Adrenal gland (tissue), 12 donors: ENCODE measurements around the gene ANKK1. TPM values are rescaled to one million over a fixed set of nuclear protein-coding genes. Genes with fewer than 3 reads are reported as not detected.

Experiments
- DNase-seq, 7 donors: peaks; one replicate each; pipeline ENCODE4 v3.0.0-alpha.2; 2019 to 2020
- H3K27ac ChIP-seq, 5 donors: fragments of 200-600 bp; sonication (generic) in 4 of 5; 1 replicate in 3 of 5; 2 replicates in 2 of 5; pipeline versions ENCODE4 v1.5.1 to v1.8.0; 2016 to 2020; ENCODE audit warnings: mild to moderate bottlenecking in 1 of 5
- H3K27me3 ChIP-seq: fragments of 200-600 bp; 2 replicates; pipeline ENCODE4 v1.8.0; 2021
- H3K36me3 ChIP-seq, 2 donors: fragments of 200-600 bp; replicated peaks in 1 of 2; 1 replicate in 1 of 2; 2 replicates in 1 of 2; pipeline versions ENCODE4 v1.5.1 to v1.8.0; 2018 to 2022
- H3K4me1 ChIP-seq, 2 donors: fragments of 200-600 bp; replicated peaks in 1 of 2; 1 replicate in 1 of 2; 2 replicates in 1 of 2; pipeline versions ENCODE4 v1.5.1 to v1.8.0; 2018 to 2021
- H3K4me3 ChIP-seq, 4 donors: fragments of 200-600 bp; sonication (generic) in 3 of 4; one replicate each; pipeline ENCODE4 v1.5.1; 2016 to 2018
- H3K9me3 ChIP-seq, 3 donors: fragments of 200-600 bp; sonication (generic) in 1 of 3; replicated peaks in 1 of 3; 1 replicate in 2 of 3; 2 replicates in 1 of 3; pipeline versions ENCODE4 v1.5.1 to v1.8.0; 2016 to 2021
- CTCF ChIP-seq, 6 experiments: fragments of 450-650 bp in 4 of 6; fragments of 200-600 bp in 2 of 6; sonication (generic) in 1 of 6; IDR thresholded peaks; 1 replicate in 5 of 6; 2 replicates in 1 of 6; pipeline versions ENCODE4 v1.5.1 to v1.8.0; 2016 to 2021; ENCODE audit warnings: antibody characterized with exemption in 6 of 6, mild to moderate bottlenecking in 2 of 6, moderate library complexity in 1 of 6
- POLR2A ChIP-seq, 2 donors: fragments of 450-650 bp; IDR thresholded peaks; one replicate each; pipeline ENCODE4 v1.6.1; 2017; ENCODE audit warnings: antibody characterized with exemption in 2 of 2, mild to moderate bottlenecking in 2 of 2, moderate library complexity in 1 of 2
- WGBS, 4 donors: extraction: QIAGEN DNeasy Blood & Tissue Kit in 2 of 4; methylation state at CpG; one replicate each; pipeline versions ENCODE4 v1.1.5 to v1.1.7; 2013 to 2017; 5-methylcytosine and 5-hydroxymethylcytosine counted together
- intact Hi-C, 2 donors: fragments of 100-400 bp; cut with DNase I; formaldehyde crosslinking; loops; one replicate each; pipeline versions ENCODE4 v1.14.1 to v1.15.0; 2022 to 2023
- polyA plus RNA-seq, 3 donors: library from polyadenylated mRNA; stranded (reverse); fragments of 200-250 nt in 2 of 3; fragments of 350-450 nt in 1 of 3; fragmentation: Illumina TruSeq in 1 of 3; extraction: RNeasy Lipid Tissue Mini Kit (QIAGEN cat#74804) in 1 of 3; gene quantifications; one replicate each; pipeline ENCODE4 v1.2.3, GENCODE V29; 2013 to 2014
- total RNA-seq, 9 donors: library from RNA; depleted of rRNA in 4 of 9; stranded (reverse); fragments of >200 nt in 4 of 9; fragments of 120-200 nt in 1 of 9; fragmentation: NEBNext Ultra II Directional in 1 of 9; extraction: Animal tissue kit (Norgen Biotek cat#: 25700) in 1 of 9; gene quantifications; one replicate each; pipeline versions ENCODE4 v1.1.0 to v1.2.4, GENCODE V29; 2013 to 2023
- donor health status: healthy with polysubstance abuse.
- donor health status: Bipolar disorder and iron deficiency.
- donor health status: DM: yes; HTN: yes; CAD: no.
- donor health status: DM: no; HTN: no; CAD: no.
- donor health status: DM: no; HTN: no; CAD: no.
- donor health status: DM: yes; HTN: yes; CAD: no.

ANKK1 gene
- total and polyA plus RNA-seq, 12 donors = 0.05 to 3.5 (median 0.18) TPM; not detected in 1

- WGBS, 4 donors = 82 to 90% (median 87%) methylated on average over 6 to 7 of the region's 7 CpGs
- intact Hi-C loops = no loop called here
- H3K4me3 ChIP-seq = no peak overlapping the region
- H3K9me3 ChIP-seq = no peaks in the 10 kb centered on the region
- no peaks in the 10 kb centered on the region for H3K27me3 ChIP-seq
- H3K27ac ChIP-seq = no peak overlapping the region
- H3K4me1 ChIP-seq = no peaks in the 10 kb centered on the region
- no peak for DNase-seq
- TF ChIP-seq CTCF (IDR thresholded peaks at IDR 0.05) (no peak), POLR2A (IDR thresholded peaks at IDR 0.05) (no peak)
- peaks cover 0 to 41% of the 10 kb centered on the region in 2 donors for H3K36me3 ChIP-seq
Observed at GRCh38 chr11:113363996-113364641, 23.5 kb upstream of the ANKK1 start.

- H3K4me3 ChIP-seq = no peak overlapping the region
- WGBS, 4 donors = 80 to 89% (median 86%) methylated on average over 4 to 5 of the region's 5 CpGs
- DNase-seq = no peak
- no peaks in the 10 kb centered on the region for H3K27me3 ChIP-seq
- intact Hi-C loops = no loop called here
- TF ChIP-seq POLR2A (IDR thresholded peaks at IDR 0.05) (no peak), CTCF (IDR thresholded peaks at IDR 0.05) (no peak)
- H3K4me1 ChIP-seq = no peaks in the 10 kb centered on the region
- no peak overlapping the region for H3K27ac ChIP-seq
- H3K9me3 ChIP-seq = no peaks in the 10 kb centered on the region
- peaks cover 0 to 41% of the 10 kb centered on the region in 2 donors for H3K36me3 ChIP-seq
Observed at GRCh38 chr11:113365895-113366294, 21.7 kb upstream of the ANKK1 start.

- intact Hi-C loops = no loop called here
- no peak for DNase-seq
- H3K27me3 ChIP-seq = no peaks in the 10 kb centered on the region
- no peak overlapping the region for H3K27ac ChIP-seq
- TF ChIP-seq CTCF (IDR thresholded peaks at IDR 0.05) (no peak), POLR2A (IDR thresholded peaks at IDR 0.05) (no peak)
- WGBS, 4 donors = 82 to 93% (median 86%) methylated on average over 3 of the region's 3 CpGs
- H3K4me1 ChIP-seq = peaks cover 0 to 10% of the 10 kb centered on the region in 2 donors
- no peaks in the 10 kb centered on the region for H3K9me3 ChIP-seq
- peaks cover 0 to 22% of the 10 kb centered on the region in 2 donors for H3K36me3 ChIP-seq
- H3K4me3 ChIP-seq = no peak overlapping the region
Observed at GRCh38 chr11:113369411-113369810, 18.2 kb upstream of the ANKK1 start.

- intact Hi-C loops = no loop called here
- WGBS, 4 donors = 63 to 79% (median 73%) methylated on average over 5 of the region's 5 CpGs
- Histone ChIP-seq H3K9me3 (no peaks in the 10 kb centered on the region), H3K27me3 (no peaks in the 10 kb centered on the region), H3K36me3 (peaks cover 0 to 13% of the 10 kb centered on the region in 2 donors), H3K4me3 (no peak overlapping the region), H3K27ac (peak overlapping the region in 1 of 5 donors; percentile 5), H3K4me1 (peaks cover 0 to 10% of the 10 kb centered on the region in 2 donors)
- TF ChIP-seq CTCF (IDR thresholded peaks at IDR 0.05) = no peak
- TF ChIP-seq POLR2A (IDR thresholded peaks at IDR 0.05) = no peak
- DNase-seq = peak in 4 of 7 donors; percentile 43 to 65 (median 47)
Observed at GRCh38 chr11:113370634-113371033, 16.9 kb upstream of the ANKK1 start.
